ENCODE data around the gene WIPF3.

WIPF3 gene

GRCh38 chr7:29951206-29951605, 144.9 kb downstream of the WIPF3 start:
- WGBS, 2 donors (ENCODE audit: extremely low coverage in 2 of 2, insufficient read length in 2 of 2, insufficient replicate concordance in 1 of 2): no CpG with 5 or more reads among the region's 8 CpGs

GRCh38 chr7:29953726-29954347, 147.5 kb downstream of the WIPF3 start:
- no peak overlapping the region for H3K4me3 ChIP-seq (ENCODE audit: low read length in 2 of 2)
- peaks cover 4% of the 10 kb centered on the region in 2 donors for H3K4me1 ChIP-seq (ENCODE audit: control insufficient read depth in 2 of 2, insufficient read depth in 1 of 2, low read depth in 1 of 2, low read length in 2 of 2)
- H2BK120ac ChIP-seq (ENCODE audit: low read depth, low read length): no peak overlapping the region
- DNase-seq (ENCODE audit: low spot score): no peak
- no peak overlapping the region for H3K18ac ChIP-seq (ENCODE audit: low read length)
- no peak overlapping the region for H3K23ac ChIP-seq (ENCODE audit: low read depth, low read length, poor library complexity)
- H3K14ac ChIP-seq (ENCODE audit: low read length): no peak overlapping the region
- no peak overlapping the region for H2AK5ac ChIP-seq (ENCODE audit: low read depth, low read length)
- no peak overlapping the region for H2BK15ac ChIP-seq (ENCODE audit: low read length)
- H3K27ac ChIP-seq (replicated peaks; ENCODE audit: low read length): no peak overlapping the region
- H3K4me2 ChIP-seq (ENCODE audit: insufficient read depth, low read length, poor library complexity, severe bottlenecking): no peak overlapping the region
- H2AFZ ChIP-seq (ENCODE audit: low read length): no peak overlapping the region
- H3K9ac ChIP-seq (ENCODE audit: low read depth, low read length, poor library complexity): no peak overlapping the region
- H3K36me3 ChIP-seq (replicated peaks in 1 of 2; ENCODE audit: control insufficient read depth in 2 of 2, insufficient read depth in 2 of 2, low read length in 2 of 2): peaks cover 15 to 77% of the 10 kb centered on the region in 2 donors
- H3K9me3 ChIP-seq (replicated peaks in 1 of 2; ENCODE audit: control insufficient read depth in 2 of 2, insufficient read depth in 1 of 2, low read depth in 1 of 2, low read length in 2 of 2): no peaks in the 10 kb centered on the region
- H2BK5ac ChIP-seq (ENCODE audit: low read length): no peak overlapping the region
- no peak overlapping the region for H3K4ac ChIP-seq (ENCODE audit: low read length)
- H3K27me3 ChIP-seq (ENCODE audit: control insufficient read depth in 3 of 3, insufficient read depth in 3 of 3, low read depth in 1 of 3, low read length in 3 of 3): no peaks in the 10 kb centered on the region
- H4K8ac ChIP-seq (ENCODE audit: low read depth, low read length): no peak overlapping the region
- H4K91ac ChIP-seq (ENCODE audit: low read depth, low read length, poor library complexity): no peak overlapping the region
- no CpG with 5 or more reads among the region's 4 CpGs for WGBS, 2 donors (ENCODE audit: extremely low coverage in 2 of 2, insufficient read length in 2 of 2, insufficient replicate concordance in 1 of 2)
- H3K79me1 ChIP-seq (ENCODE audit: low read depth, low read length): peaks cover 6% of the 10 kb centered on the region
- H2BK12ac ChIP-seq (ENCODE audit: low read length): no peak overlapping the region

More at GRCh38 chr7:29951206-29951605, 144.9 kb downstream of the WIPF3 start:
- Histone ChIP-seq H3K4ac (ENCODE audit: low read length) (no peak overlapping the region), H4K91ac (ENCODE audit: low read depth, low read length, poor library complexity) (peak overlapping the region; percentile 10), H4K8ac (ENCODE audit: low read depth, low read length) (no peak overlapping the region), H3K36me3 (replicated peaks in 1 of 2; ENCODE audit: control insufficient read depth in 2 of 2, insufficient read depth in 2 of 2, low read length in 2 of 2) (peaks cover 21 to 91% of the 10 kb centered on the region in 2 donors), H2BK5ac (ENCODE audit: low read length) (no peak overlapping the region), H3K14ac (ENCODE audit: low read length) (no peak overlapping the region), H3K18ac (ENCODE audit: low read length) (no peak overlapping the region), H2BK15ac (ENCODE audit: low read length) (no peak overlapping the region), H3K27ac (replicated peaks; ENCODE audit: low read length) (no peak overlapping the region), H3K4me1 (ENCODE audit: control insufficient read depth in 2 of 2, insufficient read depth in 1 of 2, low read depth in 1 of 2, low read length in 2 of 2) (no peaks in the 10 kb centered on the region), H2AFZ (ENCODE audit: low read length) (no peak overlapping the region), H2BK120ac (ENCODE audit: low read depth, low read length) (no peak overlapping the region), H3K79me1 (ENCODE audit: low read depth, low read length) (peaks cover 2% of the 10 kb centered on the region), H2AK5ac (ENCODE audit: low read depth, low read length) (no peak overlapping the region), H3K4me3 (ENCODE audit: low read length in 2 of 2) (no peak overlapping the region), H3K23ac (ENCODE audit: low read depth, low read length, poor library complexity) (peak overlapping the region; percentile 73), H3K4me2 (ENCODE audit: insufficient read depth, low read length, poor library complexity, severe bottlenecking) (no peak overlapping the region), H3K9ac (ENCODE audit: low read depth, low read length, poor library complexity) (peak overlapping the region; percentile 25), H3K9me3 (replicated peaks in 1 of 2; ENCODE audit: control insufficient read depth in 2 of 2, insufficient read depth in 1 of 2, low read depth in 1 of 2, low read length in 2 of 2) (no peaks in the 10 kb centered on the region), H2BK12ac (ENCODE audit: low read length) (no peak overlapping the region), H3K27me3 (ENCODE audit: control insufficient read depth in 3 of 3, insufficient read depth in 3 of 3, low read depth in 1 of 3, low read length in 3 of 3) (no peaks in the 10 kb centered on the region)
- DNase-seq (ENCODE audit: low spot score): no peak

- Histone ChIP-seq H2BK12ac (ENCODE audit: low read length) (no peak overlapping the region), H3K9ac (ENCODE audit: low read depth, low read length, poor library complexity) (no peak overlapping the region), H3K79me1 (ENCODE audit: low read depth, low read length) (peaks cover 6% of the 10 kb centered on the region), H3K14ac (ENCODE audit: low read length) (no peak overlapping the region), H3K4ac (ENCODE audit: low read length) (no peak overlapping the region), H3K9me3 (replicated peaks in 1 of 2; ENCODE audit: control insufficient read depth in 2 of 2, insufficient read depth in 1 of 2, low read depth in 1 of 2, low read length in 2 of 2) (peaks cover 0 to 3% of the 10 kb centered on the region in 2 donors), H2BK15ac (ENCODE audit: low read length) (no peak overlapping the region), H4K8ac (ENCODE audit: low read depth, low read length) (no peak overlapping the region), H2AK5ac (ENCODE audit: low read depth, low read length) (no peak overlapping the region), H2AFZ (ENCODE audit: low read length) (no peak overlapping the region), H3K18ac (ENCODE audit: low read length) (no peak overlapping the region), H4K91ac (ENCODE audit: low read depth, low read length, poor library complexity) (no peak overlapping the region), H3K4me2 (ENCODE audit: insufficient read depth, low read length, poor library complexity, severe bottlenecking) (no peak overlapping the region), H3K4me3 (ENCODE audit: low read length in 2 of 2) (no peak overlapping the region), H3K23ac (ENCODE audit: low read depth, low read length, poor library complexity) (no peak overlapping the region), H3K36me3 (replicated peaks in 1 of 2; ENCODE audit: control insufficient read depth in 2 of 2, insufficient read depth in 2 of 2, low read length in 2 of 2) (peaks cover 12 to 74% of the 10 kb centered on the region in 2 donors), H2BK5ac (ENCODE audit: low read length) (no peak overlapping the region), H3K27me3 (ENCODE audit: control insufficient read depth in 3 of 3, insufficient read depth in 3 of 3, low read depth in 1 of 3, low read length in 3 of 3) (no peaks in the 10 kb centered on the region), H2BK120ac (ENCODE audit: low read depth, low read length) (no peak overlapping the region), H3K27ac (replicated peaks; ENCODE audit: low read length) (no peak overlapping the region), H3K4me1 (ENCODE audit: control insufficient read depth in 2 of 2, insufficient read depth in 1 of 2, low read depth in 1 of 2, low read length in 2 of 2) (peaks cover 4% of the 10 kb centered on the region in 2 donors)
- WGBS, 2 donors (ENCODE audit: extremely low coverage in 2 of 2, insufficient read length in 2 of 2, insufficient replicate concordance in 1 of 2): no CpG with 5 or more reads among the region's 7 CpGs
- DNase-seq (ENCODE audit: low spot score): no peak
Observed at GRCh38 chr7:29955075-29955792, 148.9 kb downstream of the WIPF3 start.

- Histone ChIP-seq H3K9me3 (replicated peaks in 1 of 2; ENCODE audit: control insufficient read depth in 2 of 2, insufficient read depth in 1 of 2, low read depth in 1 of 2, low read length in 2 of 2) (peaks cover 0 to 7% of the 10 kb centered on the region in 2 donors), H3K14ac (ENCODE audit: low read length) (no peak overlapping the region), H3K4ac (ENCODE audit: low read length) (no peak overlapping the region), H3K18ac (ENCODE audit: low read length) (no peak overlapping the region), H2BK120ac (ENCODE audit: low read depth, low read length) (no peak overlapping the region), H2AFZ (ENCODE audit: low read length) (no peak overlapping the region), H2AK5ac (ENCODE audit: low read depth, low read length) (no peak overlapping the region), H3K27me3 (ENCODE audit: control insufficient read depth in 3 of 3, insufficient read depth in 3 of 3, low read depth in 1 of 3, low read length in 3 of 3) (no peaks in the 10 kb centered on the region), H3K36me3 (replicated peaks in 1 of 2; ENCODE audit: control insufficient read depth in 2 of 2, insufficient read depth in 2 of 2, low read length in 2 of 2) (peaks cover 11 to 73% of the 10 kb centered on the region in 2 donors), H3K23ac (ENCODE audit: low read depth, low read length, poor library complexity) (no peak overlapping the region), H4K91ac (ENCODE audit: low read depth, low read length, poor library complexity) (no peak overlapping the region), H3K4me3 (ENCODE audit: low read length in 2 of 2) (no peak overlapping the region), H3K79me1 (ENCODE audit: low read depth, low read length) (peaks cover 6% of the 10 kb centered on the region), H3K4me2 (ENCODE audit: insufficient read depth, low read length, poor library complexity, severe bottlenecking) (no peak overlapping the region), H2BK12ac (ENCODE audit: low read length) (no peak overlapping the region), H4K8ac (ENCODE audit: low read depth, low read length) (no peak overlapping the region), H3K4me1 (ENCODE audit: control insufficient read depth in 2 of 2, insufficient read depth in 1 of 2, low read depth in 1 of 2, low read length in 2 of 2) (peaks cover 4% of the 10 kb centered on the region in 2 donors), H3K27ac (replicated peaks; ENCODE audit: low read length) (no peak overlapping the region), H2BK5ac (ENCODE audit: low read length) (no peak overlapping the region), H3K9ac (ENCODE audit: low read depth, low read length, poor library complexity) (no peak overlapping the region), H2BK15ac (ENCODE audit: low read length) (no peak overlapping the region)
- WGBS, 2 donors (ENCODE audit: extremely low coverage in 2 of 2, insufficient read length in 2 of 2, insufficient replicate concordance in 1 of 2): no CpG with 5 or more reads among the region's 8 CpGs
- DNase-seq (ENCODE audit: low spot score): no peak
Observed at GRCh38 chr7:29955799-29956486, 149.6 kb downstream of the WIPF3 start.
